ENCODE results near the gene SELENOO. TPM values are rescaled to one million over a fixed set of nuclear protein-coding genes. Genes with fewer than 3 reads are reported as not detected.
A peak's percentile ranks its signal among the peaks of the same experiment; 100 is the strongest.

SELENOO gene
- total RNA-seq, 1 experiment from 2014 or later: 27.8 TPM

DNA sequence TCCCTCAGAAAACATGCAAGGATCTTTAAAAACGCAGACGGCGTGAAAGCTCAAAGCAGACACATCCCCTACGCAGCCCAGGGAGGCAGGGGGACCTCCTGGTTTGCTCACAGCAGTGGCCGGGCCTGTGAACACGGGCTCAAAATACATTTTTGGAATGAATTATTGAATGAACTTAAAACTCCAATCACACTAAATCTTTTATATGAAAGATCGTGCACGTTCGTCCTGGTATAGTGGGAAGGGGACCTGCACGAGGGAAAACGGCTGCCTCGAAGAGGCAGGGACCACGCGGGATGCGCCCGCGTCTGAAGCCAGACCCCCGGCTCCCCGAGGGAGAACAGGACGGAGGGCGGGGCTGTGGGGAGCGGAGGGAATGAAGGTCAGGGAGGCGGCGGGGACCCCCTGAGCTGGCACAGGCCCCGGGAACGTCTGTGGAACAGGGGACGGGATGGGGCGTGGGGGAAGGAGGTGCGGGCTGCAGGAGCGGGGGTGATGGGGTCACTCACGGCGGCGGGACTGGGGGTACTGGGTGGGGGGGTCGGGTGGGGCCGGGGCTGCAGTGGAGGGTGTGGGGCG, 31.5 kb upstream of the SELENOO start:
- peak overlapping the region; percentile 49 for H3K4me3 ChIP-seq (ENCODE audit: insufficient read depth, low read depth, low read length)
- peaks cover 19% of the 10 kb centered on the region for H3K27me3 ChIP-seq (ENCODE audit: control insufficient read depth, insufficient read depth, low read length)
- peak; percentile 78 for DNase-seq
- H3K36me3 ChIP-seq (replicated peaks; ENCODE audit: control insufficient read depth, insufficient read depth, low read length): no peaks in the 10 kb centered on the region

- peak; percentile 93 for DNase-seq
- Histone ChIP-seq H3K36me3 (replicated peaks; ENCODE audit: control insufficient read depth, insufficient read depth, low read length) (no peaks in the 10 kb centered on the region), H3K4me3 (ENCODE audit: insufficient read depth, low read depth, low read length) (peak overlapping the region; percentile 49), H3K27me3 (ENCODE audit: control insufficient read depth, insufficient read depth, low read length) (peaks cover 19% of the 10 kb centered on the region)
These were observed 31.0 kb upstream of the SELENOO start for GRCh38 chr22:50169774-50170341.

GRCh38 chr22:50170453-50171318, 30.1 kb upstream of the SELENOO start, which contains the start of gene PANX2:
Gene PANX2 (plus strand): TSS chr22:50170731. CDS start chr22:50170731, 0 bp downstream.
- peaks cover 19% of the 10 kb centered on the region for H3K27me3 ChIP-seq (ENCODE audit: control insufficient read depth, insufficient read depth, low read length)
- no peaks in the 10 kb centered on the region for H3K36me3 ChIP-seq (replicated peaks; ENCODE audit: control insufficient read depth, insufficient read depth, low read length)
- peak within 1 kb of the TSS; percentile 65 for H3K4me3 ChIP-seq (ENCODE audit: insufficient read depth, low read depth, low read length)
- peak; percentile 85 for DNase-seq

- H3K36me3 ChIP-seq (replicated peaks; ENCODE audit: control insufficient read depth, insufficient read depth, low read length): no peaks in the 10 kb centered on the region
- H3K4me3 ChIP-seq (ENCODE audit: insufficient read depth, low read depth, low read length): peak overlapping the region; percentile 65
- peak; percentile 73 for DNase-seq
- H3K27me3 ChIP-seq (ENCODE audit: control insufficient read depth, insufficient read depth, low read length): peaks cover 19% of the 10 kb centered on the region
These were observed 29.4 kb upstream of the SELENOO start for GRCh38 chr22:50171319-50171964.

- no peaks in the 10 kb centered on the region for H3K36me3 ChIP-seq (replicated peaks; ENCODE audit: control insufficient read depth, insufficient read depth, low read length)
- no peak overlapping the region for H3K4me3 ChIP-seq (ENCODE audit: insufficient read depth, low read depth, low read length)
These were observed 28.8 kb upstream of the SELENOO start for GRCh38 chr22:50171965-50172421.

DNA sequence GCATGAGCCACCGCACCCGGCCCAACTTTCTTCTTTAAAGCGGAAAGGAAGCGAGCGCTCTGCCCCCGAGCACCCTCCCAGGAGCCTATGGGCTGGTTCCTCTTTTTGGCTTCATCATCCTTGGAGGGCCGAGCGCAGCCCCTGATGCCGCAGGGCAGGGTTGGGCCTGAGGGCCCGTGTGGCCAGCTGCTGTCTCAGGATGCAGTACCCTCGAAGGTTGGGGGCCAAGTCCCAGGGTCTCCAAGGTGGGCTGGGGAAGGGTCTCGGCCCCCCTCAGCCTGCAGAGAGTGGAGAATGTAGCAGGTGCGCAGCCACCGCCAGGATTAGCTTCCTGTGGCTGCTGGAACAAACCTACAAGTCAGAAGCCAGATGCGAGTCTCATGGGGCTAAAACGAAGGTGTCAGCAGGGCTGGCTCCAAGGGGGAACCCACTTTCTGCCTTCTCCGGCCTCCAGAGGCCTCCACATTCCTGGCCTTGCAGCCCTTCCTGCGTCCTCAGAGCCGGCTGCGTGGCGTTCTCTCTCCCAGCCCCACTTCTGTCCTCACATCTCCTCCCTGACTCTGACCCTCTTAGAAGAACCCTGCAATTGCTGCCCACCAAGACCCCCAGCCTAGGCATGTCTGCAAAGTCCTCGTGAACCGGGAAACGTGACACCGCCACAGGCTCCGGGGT, 27.4 kb upstream of the SELENOO start:
- peaks cover 19% of the 10 kb centered on the region for H3K27me3 ChIP-seq (ENCODE audit: control insufficient read depth, insufficient read depth, low read length)
- H3K4me3 ChIP-seq (ENCODE audit: insufficient read depth, low read depth, low read length): no peak overlapping the region
- no peak for DNase-seq

More at GRCh38 chr22:50171965-50172421, 28.8 kb upstream of the SELENOO start:
- no peak for DNase-seq
- H3K27me3 ChIP-seq (ENCODE audit: control insufficient read depth, insufficient read depth, low read length): peaks cover 19% of the 10 kb centered on the region

GRCh38 chr22:50173983-50174355, 26.8 kb upstream of the SELENOO start:
- Histone ChIP-seq H3K27me3 (ENCODE audit: control insufficient read depth, insufficient read depth, low read length) (peaks cover 16% of the 10 kb centered on the region), H3K36me3 (replicated peaks; ENCODE audit: control insufficient read depth, insufficient read depth, low read length) (no peaks in the 10 kb centered on the region), H3K4me3 (ENCODE audit: insufficient read depth, low read depth, low read length) (no peak overlapping the region)
- DNase-seq: no peak

More for the DNA sequence above, 27.4 kb upstream of the SELENOO start:
- H3K36me3 ChIP-seq (replicated peaks; ENCODE audit: control insufficient read depth, insufficient read depth, low read length): no peaks in the 10 kb centered on the region

DNA sequence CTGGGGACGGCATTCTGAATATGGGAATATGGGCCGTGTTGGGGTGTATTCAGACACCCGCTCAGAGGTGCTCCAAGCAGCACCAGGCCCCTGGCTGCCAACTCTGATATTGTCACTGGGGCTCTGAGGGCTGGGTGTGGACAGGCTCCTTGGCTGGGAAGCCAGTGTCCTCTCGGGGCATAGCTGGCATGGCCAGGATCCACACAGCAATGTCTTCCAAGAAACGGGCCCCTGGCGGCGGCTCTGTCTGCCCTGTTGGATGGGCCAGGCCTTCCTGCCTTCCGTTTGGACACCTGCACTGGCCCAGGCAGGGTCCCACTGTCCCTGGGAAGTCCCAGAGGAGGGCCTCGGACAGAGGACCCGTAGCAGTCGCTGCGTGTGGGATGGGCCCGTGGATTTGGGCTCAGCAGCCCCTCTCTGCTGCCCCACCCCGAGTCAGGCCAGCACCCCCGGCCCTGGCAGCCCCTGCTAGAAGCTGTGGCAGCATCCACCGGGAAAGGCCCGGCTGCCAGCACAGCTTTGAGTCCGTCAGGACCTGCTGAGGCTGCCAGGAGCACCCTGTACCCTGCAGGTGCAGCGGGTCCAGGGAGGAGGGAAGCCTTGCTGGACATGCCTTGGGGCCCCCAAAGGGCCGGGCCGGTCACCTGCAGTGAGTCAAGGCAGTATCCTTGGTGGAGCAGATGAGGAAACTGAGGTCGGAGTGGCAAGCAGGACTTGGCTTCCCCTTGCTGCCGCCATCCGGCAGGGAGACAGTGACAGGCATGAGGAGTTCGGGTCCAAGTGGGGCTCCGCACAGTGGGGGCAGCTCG, 26.2 kb upstream of the SELENOO start:
- no peak for DNase-seq
- H3K36me3 ChIP-seq (replicated peaks; ENCODE audit: control insufficient read depth, insufficient read depth, low read length): no peaks in the 10 kb centered on the region; the same call in 1 of the 2 replicates
- no peak overlapping the region for H3K4me3 ChIP-seq (ENCODE audit: insufficient read depth, low read depth, low read length)
- peaks cover 11% of the 10 kb centered on the region for H3K27me3 ChIP-seq (ENCODE audit: control insufficient read depth, insufficient read depth, low read length)

GRCh38 chr22:50175191-50175461, 25.7 kb upstream of the SELENOO start:
- Histone ChIP-seq H3K27me3 (ENCODE audit: control insufficient read depth, insufficient read depth, low read length) (peaks cover 9% of the 10 kb centered on the region), H3K36me3 (replicated peaks; ENCODE audit: control insufficient read depth, insufficient read depth, low read length) (no peaks in the 10 kb centered on the region; the same call in 1 of the 2 replicates), H3K4me3 (ENCODE audit: insufficient read depth, low read depth, low read length) (no peak overlapping the region)
- DNase-seq: no peak

DNA sequence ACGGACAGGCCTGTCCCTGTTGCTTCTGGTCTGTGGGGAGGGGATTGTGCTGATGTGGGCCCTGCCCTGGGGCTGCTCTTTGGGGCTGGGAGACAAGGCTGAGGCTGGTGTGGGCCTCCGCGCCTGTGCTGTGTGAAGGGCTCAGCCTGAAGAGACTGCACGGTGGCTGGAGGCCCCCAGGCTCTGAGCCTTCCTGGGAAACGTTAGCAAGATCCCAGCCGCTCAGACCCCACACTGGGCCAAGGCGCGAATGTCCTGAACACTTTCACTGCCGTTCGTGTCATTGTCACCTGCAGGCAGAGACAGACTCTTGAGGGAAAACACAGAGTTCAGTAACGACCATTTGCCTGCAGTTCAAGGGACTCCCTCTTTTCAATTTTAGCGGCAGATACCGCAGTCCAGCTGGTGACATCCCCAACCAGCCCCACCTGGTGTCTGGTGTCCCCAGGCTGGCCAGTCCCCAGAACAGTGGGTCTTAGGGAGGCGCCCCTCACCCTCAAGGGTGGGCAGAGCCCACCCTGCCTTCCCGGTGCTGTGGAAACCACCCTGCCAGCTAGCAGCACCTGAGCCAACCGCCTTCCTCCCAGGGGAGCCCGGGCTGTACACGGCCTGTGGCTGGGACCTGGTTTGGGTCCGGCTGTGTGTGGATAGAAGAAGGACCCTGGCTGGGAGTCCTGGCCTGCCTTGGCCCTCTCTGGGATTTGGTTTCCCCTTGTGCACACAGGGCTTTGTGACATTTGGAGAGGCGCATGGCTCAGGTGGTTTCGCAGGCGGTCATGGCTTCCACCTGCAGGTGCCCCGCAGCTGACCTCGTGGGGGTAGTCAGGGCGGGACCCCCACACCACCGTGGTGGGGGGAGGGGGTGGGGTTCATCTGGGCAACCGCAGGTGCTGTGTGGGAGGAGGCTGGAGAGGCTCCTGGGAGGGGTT, 24.6 kb upstream of the SELENOO start:
- DNase-seq: no peak
- Histone ChIP-seq H3K27me3 (ENCODE audit: control insufficient read depth, insufficient read depth, low read length) (peaks cover 3% of the 10 kb centered on the region), H3K36me3 (replicated peaks; ENCODE audit: control insufficient read depth, insufficient read depth, low read length) (no peaks in the 10 kb centered on the region; the same call in 1 of the 2 replicates), H3K4me3 (ENCODE audit: insufficient read depth, low read depth, low read length) (no peak overlapping the region)

GRCh38 chr22:50176850-50177536, 23.8 kb upstream of the SELENOO start:
- DNase-seq: no peak
- no peaks in the 10 kb centered on the region for H3K27me3 ChIP-seq (ENCODE audit: control insufficient read depth, insufficient read depth, low read length)
- no peak overlapping the region for H3K4me3 ChIP-seq (ENCODE audit: insufficient read depth, low read depth, low read length)
- H3K36me3 ChIP-seq (replicated peaks; ENCODE audit: control insufficient read depth, insufficient read depth, low read length): no peaks in the 10 kb centered on the region; the same call in 1 of the 2 replicates

All from H7 (cell line).